Natural killer cell treated with Interleukin-12 subunit alpha and Interleukin-12 subunit beta and Interleukin-15 and Interleukin-18, amount 100 ng/mL, for 72 hours (primary cell): ENCODE measurements around the gene PGAM2. TPM values are rescaled to one million over a fixed set of nuclear protein-coding genes. Genes with fewer than 3 reads are reported as not detected.
A peak's percentile ranks its signal among the peaks of the same experiment; 100 is the strongest.

Experiments
- ATAC-seq, 2 donors: fragments of 150-1000 bp; cut with Tn5 transposase in 1 of 2; sonication (Bioruptor Pico), chemical (Tn5 transposase) in 1 of 2; 2 replicates each; pipeline ENCODE4 v1.10.0; 2021
- DNase-seq: peaks from one replicate; pipeline ENCODE4 v3.0.0; 2022; ENCODE audit warnings: low spot score
- H3K27ac Mint-ChIP-seq, 2 donors: 1 replicate in 1 of 2; 2 replicates in 1 of 2; pipeline ENCODE4 v1.8.0; 2022; ENCODE audit warnings: mixed read lengths in 2 of 2, mild to moderate bottlenecking in 1 of 2, moderate library complexity in 1 of 2
- H3K27me3 Mint-ChIP-seq, 2 donors: 1 replicate in 1 of 2; 2 replicates in 1 of 2; pipeline ENCODE4 v1.8.0; 2022; ENCODE audit warnings: mixed read lengths in 2 of 2
- H3K36me3 Mint-ChIP-seq: one replicate; pipeline ENCODE4 v1.8.0; 2022; ENCODE audit warnings: mixed read lengths
- H3K4me1 Mint-ChIP-seq, 2 donors: 1 replicate in 1 of 2; 2 replicates in 1 of 2; pipeline ENCODE4 v1.8.0; 2022; ENCODE audit warnings: low read depth in 2 of 2, mixed read lengths in 2 of 2, mild to moderate bottlenecking in 1 of 2
- H3K4me3 Mint-ChIP-seq: one replicate; pipeline ENCODE4 v1.8.0; 2022; ENCODE audit warnings: mixed read lengths
- H3K9me3 Mint-ChIP-seq: 2 replicates; pipeline ENCODE4 v1.8.0; 2022; ENCODE audit warnings: mixed read lengths
- total RNA-seq, 2 donors: library from RNA; stranded (reverse); gene quantifications; one replicate each; pipeline ENCODE4 v1.2.3, GENCODE V29; 2022

Gene PGAM2
- total RNA-seq, 2 donors from 2014 or later = not detected

DNA sequence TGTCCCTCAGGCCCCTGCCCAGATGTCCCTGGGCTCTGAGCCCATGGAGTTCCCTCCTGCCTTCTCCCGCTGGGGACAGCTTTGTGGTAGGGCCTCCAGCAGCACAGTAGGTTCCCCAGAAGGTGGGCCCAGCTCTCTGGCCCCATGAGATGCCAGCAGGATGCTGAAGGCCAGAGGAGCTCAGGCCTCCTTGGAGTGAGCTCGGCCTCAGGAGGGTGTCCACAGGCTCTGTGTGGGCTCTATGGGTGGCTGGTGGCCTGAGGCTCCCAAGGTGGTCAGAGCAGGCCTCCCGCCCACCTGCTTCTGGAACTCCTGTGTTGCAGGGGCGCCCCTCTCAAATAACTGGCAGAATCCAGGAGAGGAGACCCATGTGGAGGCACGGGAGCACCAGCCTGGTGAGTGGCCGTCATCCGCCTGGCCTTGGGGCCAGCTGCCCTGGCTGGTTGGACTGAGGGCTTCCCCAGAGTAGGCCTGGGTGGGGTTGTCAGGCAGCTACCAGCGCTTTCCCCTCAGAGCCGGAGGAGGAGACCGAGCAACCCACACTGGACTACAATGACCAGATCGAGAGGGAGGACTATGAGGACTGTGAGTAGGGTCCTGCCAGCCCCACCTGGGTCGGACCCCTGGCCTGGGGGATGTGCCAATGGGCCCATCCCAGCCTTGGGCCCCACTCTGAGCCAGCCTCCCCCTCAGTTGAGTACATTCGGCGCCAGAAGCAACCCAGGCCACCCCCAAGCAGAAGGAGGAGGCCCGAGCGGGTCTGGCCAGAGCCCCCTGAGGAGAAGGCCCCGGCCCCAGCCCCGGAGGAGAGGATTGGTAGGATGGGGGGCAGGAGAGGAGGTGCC lies 42.0 kb upstream of the PGAM2 start:
- Mint-ChIP-seq H3K27ac (no peak overlapping the region), H3K4me3 (no peak overlapping the region), H3K9me3 (no peaks in the 10 kb centered on the region), H3K4me1 (peaks cover 10 to 16% of the 10 kb centered on the region in 2 donors), H3K36me3 (no peaks in the 10 kb centered on the region), H3K27me3 (peaks cover 9 to 20% of the 10 kb centered on the region in 2 donors)
- ATAC-seq = no peak
- DNase-seq = no peak

DNA sequence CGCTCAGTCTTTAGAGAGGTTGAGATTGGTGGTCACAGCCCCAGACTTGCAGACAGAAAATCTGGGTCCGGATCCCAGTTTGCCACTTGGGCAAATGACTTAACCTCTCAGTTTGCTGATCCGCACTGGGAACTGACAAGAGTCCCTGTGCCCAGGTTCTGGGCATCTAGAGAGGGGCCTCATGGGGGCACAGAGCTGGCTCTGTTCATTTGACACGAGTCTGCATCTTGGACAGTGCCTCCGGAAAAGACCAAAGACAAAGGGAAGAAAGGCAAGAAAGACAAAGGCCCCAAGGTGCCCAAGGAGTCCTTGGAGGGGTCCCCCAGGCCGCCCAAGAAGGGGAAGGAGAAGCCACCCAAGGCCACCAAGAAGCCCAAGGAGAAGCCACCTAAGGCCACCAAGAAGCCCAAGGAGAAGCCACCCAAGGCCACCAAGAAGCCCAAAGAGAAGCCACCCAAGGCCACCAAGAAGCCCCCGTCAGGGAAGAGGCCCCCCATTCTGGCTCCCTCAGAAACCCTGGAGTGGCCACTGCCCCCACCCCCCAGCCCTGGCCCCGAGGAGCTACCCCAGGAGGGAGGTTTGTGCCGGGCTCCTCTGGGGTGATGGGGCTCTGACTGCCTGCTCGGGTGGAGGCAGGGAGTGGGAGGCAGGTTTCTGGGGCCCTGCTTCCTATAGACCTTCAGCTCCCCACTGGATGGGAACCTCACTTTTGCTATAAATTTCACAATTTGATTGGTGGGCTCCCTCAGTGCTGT lies 41.1 kb upstream of the PGAM2 start:
- H3K9me3 Mint-ChIP-seq = no peaks in the 10 kb centered on the region
- peaks cover 11 to 20% of the 10 kb centered on the region in 2 donors for H3K27me3 Mint-ChIP-seq
- H3K4me3 Mint-ChIP-seq = no peak overlapping the region
- DNase-seq (no peak), ATAC-seq (no peak)
- H3K27ac Mint-ChIP-seq = no peak overlapping the region
- H3K4me1 Mint-ChIP-seq = peaks cover 10 to 16% of the 10 kb centered on the region in 2 donors
- H3K36me3 Mint-ChIP-seq = no peaks in the 10 kb centered on the region

DNA sequence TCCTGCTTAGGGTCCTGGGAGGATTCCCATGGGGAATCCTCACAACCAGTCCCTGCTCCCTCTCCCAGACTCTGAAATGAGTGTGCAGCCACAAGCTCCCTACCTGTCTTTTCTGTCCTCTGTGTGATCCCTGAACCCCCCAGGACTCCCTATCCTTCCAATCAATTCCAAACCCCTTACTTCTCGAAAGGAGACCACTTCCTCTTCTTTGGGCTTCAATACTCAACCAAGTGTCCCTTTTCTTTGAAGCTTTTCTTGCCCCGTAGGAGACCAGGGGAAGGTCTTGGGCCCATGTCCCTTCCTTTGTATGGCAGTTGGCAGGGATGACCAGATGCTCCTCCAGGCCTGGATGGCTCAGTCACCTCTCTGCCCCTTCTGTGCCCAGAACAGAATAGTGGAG lies 40.5 kb upstream of the PGAM2 start:
- peak overlapping the region; percentile 40 for H3K4me3 Mint-ChIP-seq
- H3K27ac Mint-ChIP-seq = peak overlapping the region in 1 of 2 donors; percentile 47
- no peak for ATAC-seq
- DNase-seq = no peak
- H3K27me3 Mint-ChIP-seq = peaks cover 11 to 20% of the 10 kb centered on the region in 2 donors
- H3K4me1 Mint-ChIP-seq = peaks cover 10 to 16% of the 10 kb centered on the region in 2 donors
- no peaks in the 10 kb centered on the region for H3K9me3 Mint-ChIP-seq
- no peaks in the 10 kb centered on the region for H3K36me3 Mint-ChIP-seq

DNA sequence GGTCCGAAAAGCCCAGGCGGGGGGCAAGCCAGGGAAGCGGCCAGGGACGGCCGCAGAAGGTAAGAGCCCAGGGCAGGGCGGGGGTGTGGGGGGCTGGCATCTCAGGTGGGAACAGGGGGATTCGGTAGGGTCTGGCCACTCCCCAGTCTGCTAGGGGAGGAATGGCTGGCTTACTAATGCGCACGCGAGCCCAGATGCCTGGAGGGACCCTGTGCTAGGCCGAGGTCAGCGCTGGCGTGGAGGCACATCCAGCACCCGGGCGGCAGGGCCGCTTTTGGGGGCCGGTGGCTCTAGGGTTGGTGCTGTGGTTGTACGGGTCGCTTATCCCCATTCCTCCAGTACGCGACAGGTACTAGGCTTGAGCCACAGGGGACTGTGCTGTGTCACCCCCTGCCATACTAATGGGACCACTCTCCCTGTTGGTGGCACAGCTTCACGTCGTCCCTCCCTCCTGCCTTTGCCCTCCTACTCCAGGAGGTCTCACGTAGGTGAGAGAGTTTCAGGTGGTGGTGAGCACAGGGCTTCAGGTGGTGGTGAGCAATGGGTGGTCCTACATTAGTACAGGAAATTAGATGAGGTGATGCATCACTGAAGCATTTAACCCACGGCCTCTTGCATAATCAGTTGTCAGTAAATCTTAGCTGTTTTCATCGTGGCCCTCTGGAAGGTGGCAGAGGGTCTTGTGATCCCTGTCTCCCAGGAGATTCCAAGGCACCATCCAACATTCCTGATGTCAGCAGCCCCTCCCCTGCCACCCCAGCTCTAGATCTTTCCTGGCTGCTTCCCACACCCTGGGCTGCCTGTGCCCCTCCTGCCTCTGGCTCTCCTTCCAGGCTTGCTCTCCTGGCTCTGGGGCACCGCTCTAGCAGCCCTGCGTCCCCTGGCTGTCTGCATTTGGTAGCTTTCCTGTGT lies 39.7 kb upstream of the PGAM2 start:
- peak overlapping the region in 1 of 2 donors; percentile 47 for H3K27ac Mint-ChIP-seq
- H3K4me3 Mint-ChIP-seq = peak overlapping the region; percentile 76
- no peaks in the 10 kb centered on the region for H3K9me3 Mint-ChIP-seq
- H3K36me3 Mint-ChIP-seq = no peaks in the 10 kb centered on the region
- ATAC-seq (peak in 1 of 2 donors; percentile 16), DNase-seq (no peak)
- peaks cover 11 to 20% of the 10 kb centered on the region in 2 donors for H3K27me3 Mint-ChIP-seq
- H3K4me1 Mint-ChIP-seq = peaks cover 10 to 16% of the 10 kb centered on the region in 2 donors

DNA sequence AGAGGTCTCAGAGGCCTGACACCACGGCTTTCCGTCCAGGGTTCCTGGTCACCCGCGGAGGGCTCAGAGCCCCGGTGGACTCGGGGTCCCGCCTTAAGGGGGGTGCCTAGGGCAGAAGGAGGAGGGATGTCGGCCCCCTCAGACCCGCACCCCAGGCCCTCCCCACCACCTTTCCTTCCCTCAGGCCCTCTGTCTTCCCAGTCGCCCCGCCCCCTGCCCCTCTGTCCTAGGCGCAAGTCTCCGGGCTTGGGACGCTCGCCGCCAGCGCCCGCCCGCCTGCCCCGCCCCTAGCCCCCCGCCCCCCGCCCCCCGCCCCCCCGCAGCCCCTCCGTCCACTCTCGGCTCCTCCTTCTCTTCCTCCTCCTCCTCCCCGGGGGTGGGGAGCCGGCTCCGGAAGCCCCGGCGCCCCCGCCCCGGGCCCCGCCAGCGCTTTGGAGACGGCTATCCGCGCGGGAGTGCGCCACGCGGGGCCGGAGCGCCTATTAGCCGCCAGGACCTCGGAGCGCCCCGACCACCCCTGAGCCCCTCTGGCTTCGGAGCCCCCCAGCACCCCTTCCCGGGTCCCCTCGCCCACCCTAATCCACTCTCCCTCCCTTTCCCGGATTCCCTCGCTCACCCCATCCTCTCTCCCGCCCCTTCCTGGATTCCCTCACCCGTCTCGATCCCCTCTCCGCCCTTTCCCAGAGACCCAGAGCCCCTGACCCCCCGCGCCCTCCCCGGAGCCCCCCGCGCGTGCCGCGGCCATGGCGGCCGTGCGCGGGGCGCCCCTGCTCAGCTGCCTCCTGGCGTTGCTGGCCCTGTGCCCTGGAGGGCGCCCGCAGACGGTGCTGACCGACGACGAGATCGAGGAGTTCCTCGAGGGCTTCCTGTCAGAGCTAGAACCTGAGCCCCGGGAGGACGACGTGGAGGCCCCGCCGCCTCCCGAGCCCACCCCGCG lies 38.8 kb upstream of the PGAM2 start, which contains the start of gene AEBP1:
Gene AEBP1, plus strand, starts transcription at position 423 of the 937 bp plus-strand sequence. Its CDS starts 321 bp downstream, at position 744.
- Mint-ChIP-seq H3K27me3 (peaks cover 11 to 20% of the 10 kb centered on the region in 2 donors), H3K4me1 (peaks cover 10 to 16% of the 10 kb centered on the region in 2 donors), H3K27ac (peak within 1 kb of the TSS in 1 of 2 donors; percentile 47), H3K9me3 (no peaks in the 10 kb centered on the region), H3K36me3 (no peaks in the 10 kb centered on the region), H3K4me3 (peak within 1 kb of the TSS; percentile 76)
- ATAC-seq (peak; percentile 54 to 66), DNase-seq (no peak)

DNA sequence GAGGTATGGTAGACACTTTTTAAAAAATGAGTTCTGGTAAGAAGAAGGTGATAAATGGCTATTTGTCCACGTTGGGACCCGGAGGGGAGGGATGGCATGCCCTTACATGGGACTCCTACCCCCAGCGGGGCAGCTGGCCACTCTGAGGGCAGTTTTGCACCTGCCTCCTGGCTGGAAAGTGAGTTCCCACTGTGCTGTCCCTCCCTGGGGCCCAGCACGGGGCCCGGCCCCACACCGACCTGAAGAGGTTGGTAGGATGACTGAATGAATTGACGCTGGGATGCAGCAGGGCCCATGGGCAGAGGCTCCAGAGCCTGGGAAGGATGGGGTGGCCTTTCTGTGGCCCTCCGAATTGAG lies 38.2 kb upstream of the PGAM2 start:
- H3K27me3 Mint-ChIP-seq = peaks cover 11 to 20% of the 10 kb centered on the region in 2 donors
- H3K27ac Mint-ChIP-seq = no peak overlapping the region
- no peaks in the 10 kb centered on the region for H3K36me3 Mint-ChIP-seq
- DNase-seq (peak; percentile 46), ATAC-seq (no peak)
- peaks cover 10 to 16% of the 10 kb centered on the region in 2 donors for H3K4me1 Mint-ChIP-seq
- no peaks in the 10 kb centered on the region for H3K9me3 Mint-ChIP-seq
- H3K4me3 Mint-ChIP-seq = peak overlapping the region; percentile 40

DNA sequence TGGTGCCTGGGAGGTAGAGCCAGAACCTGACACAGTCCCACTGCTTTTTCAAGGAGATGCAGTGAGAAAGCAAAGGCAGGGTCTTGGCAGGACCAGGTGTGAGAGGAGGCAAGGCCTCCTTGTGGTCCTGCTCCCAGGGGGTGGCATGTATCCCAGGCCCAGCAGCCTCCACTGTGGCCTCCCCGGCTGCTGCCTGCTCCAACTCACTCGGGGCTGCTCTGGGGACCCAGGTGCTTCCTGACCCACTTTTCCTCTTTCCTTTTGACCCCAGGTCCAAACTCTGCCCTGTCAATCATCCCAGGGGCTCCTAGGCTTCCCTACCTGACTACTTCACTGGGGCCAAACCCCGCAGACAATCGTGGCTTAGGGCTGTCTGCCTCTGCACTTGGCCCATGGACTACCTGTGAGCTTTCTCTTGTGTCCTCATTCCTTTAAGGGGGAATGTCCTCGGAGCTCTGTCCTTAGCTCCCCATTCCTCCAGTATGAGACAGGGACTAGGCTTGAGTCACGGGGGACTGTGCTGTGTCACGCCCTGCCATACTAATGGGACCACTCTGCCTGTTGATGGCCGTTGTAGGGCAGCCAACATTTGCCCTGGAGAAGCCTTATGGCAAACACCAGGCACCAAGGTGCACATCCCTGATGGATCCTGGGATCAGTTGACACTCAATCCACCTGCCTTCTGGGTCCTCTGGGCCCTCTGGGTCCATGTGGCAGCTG lies 37.6 kb upstream of the PGAM2 start:
- H3K27me3 Mint-ChIP-seq = peaks cover 11 to 20% of the 10 kb centered on the region in 2 donors
- peaks cover 10 to 16% of the 10 kb centered on the region in 2 donors for H3K4me1 Mint-ChIP-seq
- H3K9me3 Mint-ChIP-seq = no peaks in the 10 kb centered on the region
- no peak overlapping the region for H3K27ac Mint-ChIP-seq
- H3K36me3 Mint-ChIP-seq = no peaks in the 10 kb centered on the region
- DNase-seq = no peak
- peak overlapping the region; percentile 40 for H3K4me3 Mint-ChIP-seq
- no peak for ATAC-seq

DNA sequence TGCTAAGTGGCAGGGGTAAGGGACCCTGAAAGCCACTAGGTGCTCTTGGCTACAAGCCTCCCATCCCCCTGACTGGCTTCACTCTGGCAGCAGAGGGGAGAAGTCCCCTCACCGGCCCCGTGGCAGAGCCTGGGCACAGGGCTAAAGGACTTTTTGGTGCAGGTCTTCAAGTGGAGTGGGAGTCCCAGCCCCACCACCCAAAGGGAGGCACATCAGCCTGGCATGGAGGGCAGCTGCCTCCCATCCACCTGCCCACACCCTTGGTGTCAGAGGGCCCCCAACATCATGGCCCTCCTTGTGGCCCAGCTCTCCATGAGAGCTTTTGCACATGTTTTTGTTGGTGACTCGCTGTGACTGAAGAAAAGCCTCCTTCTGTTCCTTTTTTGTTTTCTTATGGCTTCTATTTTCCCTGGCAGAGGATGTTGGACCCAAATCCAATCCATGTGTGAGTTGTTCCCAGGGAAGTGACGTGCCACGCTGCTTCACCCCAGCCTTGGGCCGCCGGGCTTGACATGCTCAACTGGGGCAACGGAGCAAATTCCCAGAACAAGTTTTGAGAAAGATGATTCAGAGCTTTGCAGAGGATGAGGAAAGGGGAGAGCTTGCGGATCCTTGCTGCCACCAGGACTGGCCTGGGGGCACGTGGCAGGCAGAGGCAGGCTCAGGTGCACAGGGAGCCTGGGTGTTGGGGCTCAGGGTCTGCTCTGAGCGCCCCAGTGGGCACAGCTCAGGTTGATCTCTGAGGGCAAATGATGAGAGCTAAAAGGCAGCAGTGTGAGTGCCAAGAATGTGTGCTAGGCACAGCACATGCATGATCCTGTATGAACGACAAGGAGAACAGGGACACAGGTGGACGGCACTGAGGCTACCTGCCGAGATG lies 36.8 kb upstream of the PGAM2 start:
- peaks cover 10 to 16% of the 10 kb centered on the region in 2 donors for H3K4me1 Mint-ChIP-seq
- H3K27ac Mint-ChIP-seq = no peak overlapping the region
- no peak overlapping the region for H3K4me3 Mint-ChIP-seq
- ATAC-seq = no peak
- no peak for DNase-seq
- no peaks in the 10 kb centered on the region for H3K36me3 Mint-ChIP-seq
- peaks cover 11 to 20% of the 10 kb centered on the region in 2 donors for H3K27me3 Mint-ChIP-seq
- no peaks in the 10 kb centered on the region for H3K9me3 Mint-ChIP-seq

DNA sequence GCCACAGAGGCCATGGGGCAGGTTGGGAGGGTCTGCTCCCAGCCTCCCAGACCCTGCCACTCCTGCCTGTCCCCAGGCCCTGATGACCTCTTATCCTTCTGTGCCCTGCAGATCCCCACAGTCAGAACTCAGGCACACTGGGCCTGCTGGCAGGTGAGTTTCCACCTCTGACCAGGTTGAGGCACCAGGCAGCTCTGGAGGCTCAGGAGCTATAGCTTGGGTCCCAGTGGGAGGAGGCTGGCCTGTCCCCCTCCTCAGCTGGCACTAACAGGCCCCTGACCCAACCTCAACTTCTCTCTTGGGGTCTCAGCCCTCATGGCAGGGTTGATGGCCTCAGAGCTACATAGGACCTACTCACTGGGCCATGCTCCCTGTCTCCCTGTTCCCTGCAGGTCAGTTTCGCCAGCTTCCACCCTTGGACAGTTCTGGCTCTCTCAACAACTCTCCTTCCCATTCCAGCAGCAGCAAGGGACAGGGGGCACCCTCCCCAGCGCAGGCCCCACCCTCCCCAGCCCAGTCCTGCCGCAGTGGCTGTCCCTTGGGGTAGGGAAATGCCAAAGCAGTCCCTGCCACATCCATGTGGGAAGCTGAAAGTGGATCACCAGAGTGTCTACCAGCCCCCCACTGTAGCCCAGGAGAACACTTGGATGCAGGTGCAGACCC lies 36.1 kb upstream of the PGAM2 start:
- peaks cover 11 to 20% of the 10 kb centered on the region in 2 donors for H3K27me3 Mint-ChIP-seq

DNA sequence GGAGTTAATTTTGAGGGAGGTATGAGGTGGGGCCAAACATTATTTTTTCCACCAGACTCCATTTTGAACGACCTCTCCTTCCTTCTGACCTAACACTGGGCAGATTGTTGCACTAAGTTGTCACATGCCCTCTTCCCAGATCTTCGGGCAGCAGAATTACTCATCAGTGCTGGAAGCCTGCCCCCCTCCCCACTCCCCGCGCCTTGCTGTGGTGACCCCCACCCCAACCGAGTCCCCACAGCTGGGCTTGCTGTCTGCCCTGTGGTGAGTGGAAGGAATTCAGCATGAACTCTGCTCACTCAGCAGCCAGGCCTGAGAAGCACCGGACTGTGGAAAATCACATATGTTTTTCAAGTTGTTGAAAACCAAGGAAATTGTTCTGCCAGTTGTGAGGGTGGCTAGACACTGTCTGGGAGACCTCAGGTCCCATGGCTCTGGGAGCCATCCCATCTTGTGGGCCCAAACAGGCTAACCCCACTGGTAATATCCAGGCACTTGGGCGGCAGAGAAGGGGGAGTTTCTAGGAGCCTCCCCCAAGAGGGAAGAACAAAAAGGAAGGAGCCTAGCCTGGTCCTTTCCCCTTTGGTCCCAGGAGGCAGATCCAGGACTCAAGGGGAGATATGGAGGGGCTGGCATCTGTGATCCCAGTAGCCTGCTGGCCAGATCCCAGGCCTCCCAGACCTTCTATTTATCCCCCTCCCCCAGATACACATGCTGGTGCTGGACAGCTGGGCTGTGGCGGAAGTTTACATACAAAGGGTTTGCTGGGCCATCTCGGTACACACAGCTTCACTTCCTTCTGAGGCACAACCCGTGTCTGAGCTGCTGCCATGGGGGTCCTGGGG lies 35.3 kb upstream of the PGAM2 start:
- H3K4me3 Mint-ChIP-seq = no peak overlapping the region
- H3K4me1 Mint-ChIP-seq = peaks cover 11 to 13% of the 10 kb centered on the region in 2 donors
- H3K9me3 Mint-ChIP-seq = no peaks in the 10 kb centered on the region
- no peak for DNase-seq
- no peaks in the 10 kb centered on the region for H3K36me3 Mint-ChIP-seq
- no peak overlapping the region for H3K27ac Mint-ChIP-seq
- no peak for ATAC-seq
- peaks cover 9 to 15% of the 10 kb centered on the region in 2 donors for H3K27me3 Mint-ChIP-seq

More for the DNA sequence above, 36.1 kb upstream of the PGAM2 start:
- no peak overlapping the region for H3K4me3 Mint-ChIP-seq
- DNase-seq = no peak
- H3K9me3 Mint-ChIP-seq = no peaks in the 10 kb centered on the region
- peaks cover 12 to 16% of the 10 kb centered on the region in 2 donors for H3K4me1 Mint-ChIP-seq
- no peaks in the 10 kb centered on the region for H3K36me3 Mint-ChIP-seq
- H3K27ac Mint-ChIP-seq = no peak overlapping the region
- ATAC-seq = no peak
